K562 (cell line): Measurements from ENCODE around the gene KRTAP9-4. TPM values are rescaled to one million over a fixed set of nuclear protein-coding genes. Genes with fewer than 3 reads are reported as not detected.
"Not testable (repeated sequence)": the region's sequence is repeated elsewhere in the genome, so short reads cannot be mapped to it uniquely, and the experiment has no call there.

Experiments used
- ATAC-seq: fragments of 200-7000 bp; cut with Tn5 transposase; 3 replicates; pipeline ENCODE4 v1.9.1; 2020; ENCODE audit warnings: moderate library complexity
- BruUV-seq: library from RNA; stranded (reverse); fragments of 400-500 nt; replicated peaks from 2 replicates; lab custom pipeline; 2021; lab: Mats Ljungman, UMichigan
- CTCF ChIA-PET: fragments of 300-600 bp; formaldehyde crosslinking; extraction: SDS; loops from one replicate; lab custom pipeline; 2021; ENCODE audit warnings: low intra/inter-chr PET ratio; lab: Yijun Ruan, JAX
- POLR2A ChIA-PET: fragments of 300-600, 350-650 bp; sonication (Branson Sonifier 250); formaldehyde crosslinking; extraction: SDS; loops from one replicate; lab custom pipeline; 2021; ENCODE audit warnings: antibody characterized with exemption, inconsistent platforms; lab: Yijun Ruan, JAX
- DNase-seq, 4 experiments: peaks; one replicate each; pipeline versions ENCODE4 v3.0.0 to v3.0.0-alpha.2; 2011 to 2018; ENCODE audit warnings: low spot score in 3 of 4, mixed read lengths in 3 of 4; ENCODE audit errors: extremely low read depth in 1 of 4
- FAIRE-seq: peaks from 2 replicates; lab custom pipeline; 2011; peaks lifted over from hg19 to GRCh38; lab: Jason Lieb, UNC
- H2AFZ ChIP-seq: 2 replicates; pipeline ENCODE4 v1.6.0; 2011; ENCODE audit warnings: low read depth, low read length, control low read depth, inconsistent platforms
- H3K27ac ChIP-seq: fragments of 200-600 bp; 3 replicates; pipeline ENCODE4 v1.8.0; 2011; ENCODE audit warnings: low read depth, mild to moderate bottlenecking, control low read depth, inconsistent platforms, low read length, moderate library complexity, mixed read lengths; ENCODE audit errors: extremely low read depth
- H3K27me3 ChIP-seq, 2 experiments: fragments of 300-600 bp in 1 of 2; 2 replicates in 1 of 2; 3 replicates in 1 of 2; pipeline versions ENCODE4 v1.6.0 to v1.8.0; 2011; ENCODE audit warnings: inconsistent platforms in 2 of 2, low read length in 2 of 2, mild to moderate bottlenecking in 1 of 2, mixed read lengths in 1 of 2, moderate library complexity in 1 of 2; ENCODE audit not compliant: control insufficient read depth in 2 of 2, insufficient read depth in 2 of 2
- H3K36me3 ChIP-seq: fragments of 300-600 bp; 3 replicates; pipeline ENCODE4 v1.8.0; 2011; ENCODE audit warnings: mild to moderate bottlenecking, low read length, inconsistent platforms; ENCODE audit not compliant: control insufficient read depth, insufficient read depth
- H3K4me1 ChIP-seq, 2 experiments: fragments of 200-600 bp in 1 of 2; replicated peaks in 1 of 2; 2 replicates in 1 of 2; 3 replicates in 1 of 2; pipeline versions ENCODE4 v1.5.1 to v1.8.0; 2011; ENCODE audit warnings: inconsistent platforms in 2 of 2, low read length in 2 of 2, mild to moderate bottlenecking in 1 of 2, mixed read lengths in 1 of 2, moderate library complexity in 1 of 2; ENCODE audit not compliant: control insufficient read depth in 2 of 2, insufficient read depth in 2 of 2
- H3K4me2 ChIP-seq: 2 replicates; pipeline ENCODE4 v1.6.1; 2011; ENCODE audit warnings: low read length, control low read depth, inconsistent platforms, mixed read lengths; ENCODE audit not compliant: insufficient read depth
- H3K4me3 ChIP-seq: fragments of 200-600 bp; sonication (generic), shearing (Covaris generic); 2 replicates; pipeline ENCODE4 v1.5.1; 2016; ENCODE audit warnings: control low read depth, inconsistent platforms
- H3K79me2 ChIP-seq: fragments of 200-600 bp; 3 replicates; pipeline ENCODE4 v1.8.0; 2011; ENCODE audit warnings: low read length, inconsistent platforms; ENCODE audit not compliant: control insufficient read depth, insufficient read depth
- H3K9ac ChIP-seq, 2 experiments: 2 replicates each; pipeline versions ENCODE4 v1.6.0 to v1.6.1; 2011; ENCODE audit warnings: low read depth in 2 of 2, low read length in 2 of 2, control low read depth in 1 of 2, inconsistent platforms in 1 of 2, mild to moderate bottlenecking in 1 of 2, mixed read lengths in 1 of 2; ENCODE audit not compliant: insufficient read depth in 1 of 2
- H3K9me1 ChIP-seq: one replicate; pipeline ENCODE4 v1.6.0; 2011; ENCODE audit warnings: inconsistent platforms, mild to moderate bottlenecking, low read length, moderate library complexity; ENCODE audit not compliant: control insufficient read depth, insufficient read depth
- H3K9me3 ChIP-seq: replicated peaks from 2 replicates; pipeline ENCODE4 v1.5.1; 2011; ENCODE audit warnings: low read depth, low read length, inconsistent platforms; ENCODE audit not compliant: control insufficient read depth, insufficient read depth
- H4K20me1 ChIP-seq: replicated peaks from 2 replicates; pipeline ENCODE4 v1.6.1; 2011; ENCODE audit warnings: low read length, inconsistent platforms, mixed read lengths; ENCODE audit not compliant: control insufficient read depth, insufficient read depth
- BRCA1 ChIP-seq, 2 experiments: fragments of 450-650 bp in 1 of 2; sonication (generic) in 1 of 2; formaldehyde crosslinking in 1 of 2; IDR thresholded peaks; 2 replicates each; pipeline versions ENCODE4 v1.5.0 to v1.6.1; 2017 to 2020; ENCODE audit warnings: mild to moderate bottlenecking in 1 of 2, missing genetic modification reagents in 1 of 2
- MTA2 ChIP-seq: fragments of 450-650 bp; IDR thresholded peaks from 2 replicates; pipeline ENCODE4 v1.6.1; 2016; ENCODE audit warnings: low read depth
- ZNF316 ChIP-seq: fragments of 450-650 bp; IDR thresholded peaks from 2 replicates; pipeline ENCODE4 v1.6.1; 2016
- WGBS: fragments of 100-300 bp; shearing (Covaris generic); methylation state at CpG from one replicate; pipeline ENCODE4 v1.1.6; 2016; ENCODE audit warnings: low coverage, mixed read lengths; ENCODE audit not compliant: insufficient coverage; ENCODE audit errors: missing lambda C conversion rate; 5-methylcytosine and 5-hydroxymethylcytosine counted together
- in situ Hi-C: fragments of 300-500 bp; cut with MboI; formaldehyde crosslinking; loops from 4 replicates; pipeline ENCODE4 v1.15.0; 2018; ENCODE audit warnings: inconsistent platforms, mixed read lengths
- intact Hi-C: fragments of 100-400 bp; cut with micrococcal nuclease; formaldehyde crosslinking; loops from 2 replicates; pipeline ENCODE4 v1.14.2; 2022
- polyA plus RNA-seq, 8 experiments: library from polyadenylated mRNA; depleted of rRNA in 4 of 8; stranded (reverse) in 5 of 8; unstranded in 3 of 8; fragments of >200 nt; fragmentation: Nextera tagmentation in 2 of 8; fragmentation: Illumina TruSeq in 1 of 8; extraction: Ambion mirVana in 2 of 8; extraction: Trizol in 1 of 8; gene quantifications; 2 replicates each; pipeline versions ENCODE4 v1.2.1 to v1.2.3, GENCODE V29; 2011 to 2014; ENCODE audit warnings: inconsistent platforms in 1 of 8, missing spikeins in 1 of 8
- total RNA-seq, 7 experiments: library from RNA; depleted of rRNA in 6 of 7; stranded (reverse); fragments of >200 nt in 6 of 7; fragmentation: Illumina TruSeq in 2 of 7; extraction: Trizol in 2 of 7; gene quantifications; 2 replicates each; pipeline versions ENCODE4 v1.2.1 to v1.2.3, GENCODE V29; 2011 to 2021; ENCODE audit warnings: low replicate concordance in 1 of 7
- TF ChIP-seq, protein P1 (sequence below): fragments of 450-650 bp; IDR thresholded peaks from 2 replicates; pipeline ENCODE4 v1.6.1; 2016; ENCODE audit warnings: borderline replicate concordance
- TF ChIP-seq, protein P2 (sequence below): sonication (generic); formaldehyde crosslinking; IDR thresholded peaks from 2 replicates; pipeline ENCODE4 v1.8.0; 2022; ENCODE audit warnings: missing genetic modification reagents, mild to moderate bottlenecking, borderline replicate concordance

Gene KRTAP9-4
- total and polyA plus RNA-seq, 9 of the 15 experiments (the other 6 are each of a cell fraction or from before 2014, with no cell fraction given) = not detected

- POLR2A ChIA-PET = no interaction called here
- peak; percentile 14; the same call in 1 of the 2 replicates for TF ChIP-seq ZNF316
- TF ChIP-seq BRCA1 (IDR thresholded peaks at IDR 0.05) = no peak
- TF ChIP-seq BRCA1 (CRISPR knock-in tag; IDR thresholded peaks at IDR 0.05) = no peak
- TF ChIP-seq, protein P1, sequence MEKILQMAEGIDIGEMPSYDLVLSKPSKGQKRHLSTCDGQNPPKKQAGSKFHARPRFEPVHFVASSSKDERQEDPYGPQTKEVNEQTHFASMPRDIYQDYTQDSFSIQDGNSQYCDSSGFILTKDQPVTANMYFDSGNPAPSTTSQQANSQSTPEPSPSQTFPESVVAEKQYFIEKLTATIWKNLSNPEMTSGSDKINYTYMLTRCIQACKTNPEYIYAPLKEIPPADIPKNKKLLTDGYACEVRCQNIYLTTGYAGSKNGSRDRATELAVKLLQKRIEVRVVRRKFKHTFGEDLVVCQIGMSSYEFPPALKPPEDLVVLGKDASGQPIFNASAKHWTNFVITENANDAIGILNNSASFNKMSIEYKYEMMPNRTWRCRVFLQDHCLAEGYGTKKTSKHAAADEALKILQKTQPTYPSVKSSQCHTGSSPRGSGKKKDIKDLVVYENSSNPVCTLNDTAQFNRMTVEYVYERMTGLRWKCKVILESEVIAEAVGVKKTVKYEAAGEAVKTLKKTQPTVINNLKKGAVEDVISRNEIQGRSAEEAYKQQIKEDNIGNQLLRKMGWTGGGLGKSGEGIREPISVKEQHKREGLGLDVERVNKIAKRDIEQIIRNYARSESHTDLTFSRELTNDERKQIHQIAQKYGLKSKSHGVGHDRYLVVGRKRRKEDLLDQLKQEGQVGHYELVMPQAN = no peak
- no peak overlapping the region for H2AFZ ChIP-seq
- no peak overlapping the region for H3K4me2 ChIP-seq
- H3K27ac ChIP-seq = no peak overlapping the region
- FAIRE-seq = no peak
- no peak for ATAC-seq
- 0% methylated on average over 2 of the region's 2 CpGs for WGBS
- no peaks in the 10 kb centered on the region for H3K79me2 ChIP-seq
- no peak overlapping the region for H3K4me3 ChIP-seq
- H3K4me1 ChIP-seq = no peaks in the 10 kb centered on the region
- no peak overlapping the region for H3K9ac ChIP-seq
- CTCF ChIA-PET = no interaction called here
- no peaks in the 10 kb centered on the region for H4K20me1 ChIP-seq
- DNase-seq = no peak
- no peaks in the 10 kb centered on the region for H3K9me1 ChIP-seq
- no TSS peak for BruUV-seq
- H3K9me3 ChIP-seq = no peaks in the 10 kb centered on the region
- in situ Hi-C loops = no loop called here
- intact Hi-C loops = no loop called here
- no peaks in the 10 kb centered on the region for H3K36me3 ChIP-seq
- H3K27me3 ChIP-seq = no peaks in the 10 kb centered on the region; a peak in 1 of 5 replicates
Observed at GRCh38 chr17:41223821-41224220, 25.7 kb upstream of the KRTAP9-4 start.

GRCh38 chr17:41226051-41226450, 23.4 kb upstream of the KRTAP9-4 start:
- Histone ChIP-seq H3K9me1 (no peaks in the 10 kb centered on the region), H3K27me3 (no peaks in the 10 kb centered on the region; a peak in 1 of 5 replicates), H3K4me3 (no peak overlapping the region), H4K20me1 (no peaks in the 10 kb centered on the region), H3K79me2 (no peaks in the 10 kb centered on the region), H3K36me3 (no peaks in the 10 kb centered on the region), H3K9me3 (no peaks in the 10 kb centered on the region), H3K27ac (no peak overlapping the region), H3K4me2 (no peak overlapping the region), H2AFZ (no peak overlapping the region), H3K4me1 (no peaks in the 10 kb centered on the region), H3K9ac (no peak overlapping the region)
- ATAC-seq (no peak), FAIRE-seq (no peak), DNase-seq (no peak)
- POLR2A ChIA-PET = interaction anchor here (0.7 kb wide), 1 partner anchor 225 kb away, joined by 3 read pairs; no protein-coding TSS in a partner anchor
- in situ Hi-C loops = no loop called here
- no TSS peak for BruUV-seq
- CTCF ChIA-PET = no interaction called here
- WGBS = 1% methylated on average over 6 of the region's 6 CpGs
- intact Hi-C loops = no loop called here
- TF ChIP-seq, protein P2, sequence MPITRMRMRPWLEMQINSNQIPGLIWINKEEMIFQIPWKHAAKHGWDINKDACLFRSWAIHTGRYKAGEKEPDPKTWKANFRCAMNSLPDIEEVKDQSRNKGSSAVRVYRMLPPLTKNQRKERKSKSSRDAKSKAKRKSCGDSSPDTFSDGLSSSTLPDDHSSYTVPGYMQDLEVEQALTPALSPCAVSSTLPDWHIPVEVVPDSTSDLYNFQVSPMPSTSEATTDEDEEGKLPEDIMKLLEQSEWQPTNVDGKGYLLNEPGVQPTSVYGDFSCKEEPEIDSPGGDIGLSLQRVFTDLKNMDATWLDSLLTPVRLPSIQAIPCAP (CRISPR knock-in tag) = no peak
- TF ChIP-seq MTA2 = no peak

GRCh38 chr17:41226598-41227095, 22.8 kb upstream of the KRTAP9-4 start, which contains the start of gene KRTAP9-2:
Gene KRTAP9-2, plus strand, starts transcription at chr17:41226648. Its CDS starts 7 bp downstream, at chr17:41226655.
- H3K27ac ChIP-seq, H3K4me2 ChIP-seq, ATAC-seq, H3K4me3 ChIP-seq, POLR2A ChIA-PET, CTCF ChIA-PET, in situ Hi-C loops, FAIRE-seq, H2AFZ ChIP-seq, H4K20me1 ChIP-seq, H3K4me1 ChIP-seq, BruUV-seq, H3K36me3 ChIP-seq, DNase-seq, H3K9me1 ChIP-seq, H3K27me3 ChIP-seq, intact Hi-C loops, H3K9ac ChIP-seq, H3K9me3 ChIP-seq, H3K79me2 ChIP-seq: not testable (repeated sequence)
- WGBS = 0% methylated on average over 2 of the region's 4 CpGs
